ENCODE results near the gene REPIN1.

The REPIN1 gene

DNA sequence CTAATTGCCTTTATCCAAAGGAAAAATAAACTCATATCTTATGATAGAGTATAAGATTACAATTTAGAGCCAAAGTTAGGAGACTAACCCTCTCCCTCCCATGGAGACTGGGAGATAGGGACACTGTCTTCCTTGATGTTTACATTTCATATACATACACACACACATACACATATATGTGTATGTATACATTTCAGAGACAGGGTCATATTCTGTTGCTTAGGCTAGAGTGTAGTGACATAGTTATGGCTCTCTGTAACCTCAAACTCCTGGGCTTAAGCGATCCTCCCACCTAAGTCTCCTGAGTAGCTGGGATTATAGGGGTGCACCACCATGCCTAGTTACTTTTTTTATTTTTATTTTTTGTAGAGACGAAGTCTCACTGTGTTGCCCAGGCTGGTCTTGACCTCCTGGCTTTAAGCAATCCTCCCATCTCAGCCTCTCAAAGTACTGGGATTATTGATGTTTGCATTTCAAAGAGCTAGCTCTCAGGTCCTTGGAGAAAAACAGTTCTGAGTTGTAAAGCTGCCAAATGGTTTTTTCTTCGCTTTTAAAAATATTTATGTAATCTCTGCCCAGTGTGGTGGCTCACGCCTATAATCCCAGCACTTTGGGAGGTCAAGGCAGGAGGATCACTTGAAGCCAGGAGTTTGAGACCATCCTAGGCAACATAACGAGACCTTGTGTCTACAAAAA is 8.1 kb upstream of the REPIN1 start:
- H3K27ac ChIP-seq: no peak overlapping the region
- TF ChIP-seq, protein P1, sequence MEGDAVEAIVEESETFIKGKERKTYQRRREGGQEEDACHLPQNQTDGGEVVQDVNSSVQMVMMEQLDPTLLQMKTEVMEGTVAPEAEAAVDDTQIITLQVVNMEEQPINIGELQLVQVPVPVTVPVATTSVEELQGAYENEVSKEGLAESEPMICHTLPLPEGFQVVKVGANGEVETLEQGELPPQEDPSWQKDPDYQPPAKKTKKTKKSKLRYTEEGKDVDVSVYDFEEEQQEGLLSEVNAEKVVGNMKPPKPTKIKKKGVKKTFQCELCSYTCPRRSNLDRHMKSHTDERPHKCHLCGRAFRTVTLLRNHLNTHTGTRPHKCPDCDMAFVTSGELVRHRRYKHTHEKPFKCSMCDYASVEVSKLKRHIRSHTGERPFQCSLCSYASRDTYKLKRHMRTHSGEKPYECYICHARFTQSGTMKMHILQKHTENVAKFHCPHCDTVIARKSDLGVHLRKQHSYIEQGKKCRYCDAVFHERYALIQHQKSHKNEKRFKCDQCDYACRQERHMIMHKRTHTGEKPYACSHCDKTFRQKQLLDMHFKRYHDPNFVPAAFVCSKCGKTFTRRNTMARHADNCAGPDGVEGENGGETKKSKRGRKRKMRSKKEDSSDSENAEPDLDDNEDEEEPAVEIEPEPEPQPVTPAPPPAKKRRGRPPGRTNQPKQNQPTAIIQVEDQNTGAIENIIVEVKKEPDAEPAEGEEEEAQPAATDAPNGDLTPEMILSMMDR (IDR thresholded peaks at IDR 0.05): no peak
- no peak for TF ChIP-seq ZFX (IDR thresholded peaks at IDR 0.05; ENCODE audit: borderline replicate concordance)

DNA sequence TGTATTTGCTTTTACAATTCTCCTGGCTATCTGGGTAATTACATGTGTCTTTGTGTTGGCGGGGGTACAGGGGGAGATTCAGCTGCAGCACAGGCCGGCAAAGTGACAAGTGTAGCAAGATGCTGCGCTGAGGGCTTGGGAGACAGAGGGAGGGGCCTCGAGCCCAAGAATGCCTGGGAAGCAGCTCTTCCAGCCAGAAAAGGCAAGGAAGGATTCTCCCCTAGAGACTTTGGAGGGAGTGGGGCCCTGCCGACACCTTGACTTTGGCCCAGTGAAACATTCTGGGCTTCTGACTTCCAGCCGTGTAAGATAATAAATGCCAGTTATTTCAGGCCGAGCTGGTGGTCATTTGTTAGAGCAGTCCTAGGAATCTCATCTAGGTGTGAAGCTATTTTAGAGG is 7.2 kb upstream of the REPIN1 start:
- H3K27ac ChIP-seq: no peak overlapping the region
- no peak for TF ChIP-seq ZFX (IDR thresholded peaks at IDR 0.05; ENCODE audit: borderline replicate concordance)
- TF ChIP-seq, protein P1 (IDR thresholded peaks at IDR 0.05): no peak

DNA sequence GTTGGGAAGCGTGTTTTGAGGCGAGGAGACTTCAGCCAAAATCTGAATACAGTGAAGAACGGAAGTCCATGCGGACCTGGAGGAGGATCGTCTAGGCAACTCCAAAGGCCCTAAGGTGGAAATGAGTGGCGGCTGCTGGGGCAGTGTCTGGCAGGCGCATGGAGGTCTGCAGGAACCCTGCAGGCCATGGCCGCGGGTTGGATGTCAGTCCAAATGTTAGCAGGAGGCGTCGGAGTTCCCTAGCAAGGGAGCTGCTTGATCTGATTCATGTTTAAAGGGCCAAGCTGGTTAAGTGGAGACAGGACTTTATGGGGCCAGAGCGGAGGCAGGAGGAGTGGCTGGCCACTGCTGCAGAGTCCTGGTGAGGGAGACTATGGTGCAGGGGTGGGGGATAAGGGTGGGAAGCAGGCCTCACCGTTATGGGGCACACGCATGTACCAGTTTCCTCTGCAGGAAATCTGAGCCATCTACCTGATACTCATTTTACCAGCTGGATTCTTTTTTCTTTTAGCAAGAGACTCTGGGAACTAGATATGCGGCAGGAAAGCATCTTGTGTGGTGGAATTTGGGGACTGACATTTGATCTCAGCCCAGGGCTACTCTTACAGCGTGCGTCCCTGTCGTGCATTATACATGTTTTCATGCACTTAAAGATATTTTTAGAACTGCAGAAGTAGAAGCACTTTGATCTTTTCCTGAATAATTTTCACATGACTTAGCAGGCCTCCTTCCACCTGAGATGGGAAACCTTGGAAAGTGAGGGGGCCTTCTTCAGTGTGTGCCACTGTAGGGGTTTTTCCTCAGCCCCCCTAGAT is 6.6 kb upstream of the REPIN1 start:
- no peak overlapping the region for H3K27ac ChIP-seq
- TF ChIP-seq, protein P1 (IDR thresholded peaks at IDR 0.05): no peak
- no peak for TF ChIP-seq ZFX (IDR thresholded peaks at IDR 0.05; ENCODE audit: borderline replicate concordance)

DNA sequence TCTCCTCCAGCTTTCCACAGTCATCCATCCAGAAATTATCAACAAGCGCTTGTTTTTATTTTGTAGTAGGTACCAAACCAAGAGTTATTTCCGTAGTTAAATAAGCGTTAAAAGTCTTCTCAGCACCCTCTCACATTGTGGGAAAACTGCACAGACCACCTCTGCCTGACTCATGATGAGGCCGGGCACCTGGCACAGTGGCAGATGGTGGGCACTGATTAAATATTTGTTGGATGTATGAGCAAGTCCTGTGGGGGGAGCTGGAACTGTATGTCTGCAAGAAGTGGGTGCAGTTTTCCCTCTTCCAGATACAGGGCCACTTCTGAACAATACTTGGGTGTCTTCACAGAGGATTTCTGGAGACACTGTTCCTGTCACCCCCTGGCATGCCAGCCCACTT is 5.3 kb upstream of the REPIN1 start:
- no peak overlapping the region for H3K27ac ChIP-seq
- TF ChIP-seq, protein P1 (IDR thresholded peaks at IDR 0.05): no peak
- no peak for TF ChIP-seq ZFX (IDR thresholded peaks at IDR 0.05; ENCODE audit: borderline replicate concordance)

DNA sequence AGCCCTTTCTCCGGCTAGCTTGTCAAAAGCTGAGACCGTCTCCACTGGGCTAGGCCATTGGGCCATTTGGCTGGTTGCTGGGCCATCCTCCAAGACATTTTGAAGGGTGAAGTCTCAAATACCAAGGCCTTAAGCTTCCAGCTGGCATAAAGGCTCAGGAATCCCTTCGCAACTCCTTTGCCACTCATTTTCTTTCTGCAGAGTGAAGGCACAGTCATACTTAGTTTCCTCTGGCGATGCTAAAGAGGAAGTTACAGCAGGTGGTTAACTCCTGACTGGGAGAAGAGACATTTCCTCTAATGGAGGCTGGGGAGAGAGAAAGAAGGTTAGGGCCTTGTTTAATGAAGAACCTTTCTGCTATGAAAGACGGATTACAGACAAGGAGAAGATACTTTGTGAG is 4.8 kb upstream of the REPIN1 start:
- no peak for TF ChIP-seq ZFX (IDR thresholded peaks at IDR 0.05; ENCODE audit: borderline replicate concordance)
- TF ChIP-seq, protein P1 (IDR thresholded peaks at IDR 0.05): no peak
- H3K27ac ChIP-seq: no peak overlapping the region

- TF ChIP-seq ZFX (IDR thresholded peaks at IDR 0.05; ENCODE audit: borderline replicate concordance): no peak
- TF ChIP-seq, protein P1 (IDR thresholded peaks at IDR 0.05): no peak
- no peak overlapping the region for H3K27ac ChIP-seq
These were observed 3.4 kb upstream of the REPIN1 start for GRCh38 chr7:150365194-150365593.

All from 22Rv1 (cell line).